ENCODE results near the gene USP37. TPM values are rescaled to one million over a fixed set of nuclear protein-coding genes. Genes with fewer than 3 reads are reported as not detected.

USP37 gene
- polyA plus RNA-seq, 1 of the 3 experiments (the other 2 are of a cell fraction): 0.95 TPM

GRCh38 chr2:218432676-218433365 lies 135.3 kb downstream of the USP37 start:
- POLR2A ChIA-PET: no interaction called here
- TF ChIP-seq CTCF (IDR thresholded peaks at IDR 0.05): no peak
- no peak for TF ChIP-seq TEAD4 (IDR thresholded peaks at IDR 0.05; ENCODE audit: borderline replicate concordance, insufficient read depth)
- no peak for TF ChIP-seq RXRA (IDR thresholded peaks at IDR 0.05; ENCODE audit: borderline replicate concordance, low read depth)
- no peak for TF ChIP-seq YY1 (IDR thresholded peaks at IDR 0.05; ENCODE audit: low read depth)
- no peak for TF ChIP-seq FOXM1 (IDR thresholded peaks at IDR 0.05; ENCODE audit: low read depth)
- no peak for TF ChIP-seq USF1 (IDR thresholded peaks at IDR 0.05; ENCODE audit: borderline replicate concordance, low read depth)
- TF ChIP-seq TCF12 (IDR thresholded peaks at IDR 0.05): no peak
- no peak for TF ChIP-seq MEF2A (IDR thresholded peaks at IDR 0.05; ENCODE audit: borderline replicate concordance, low read depth)
- no peak for TF ChIP-seq GABPA (IDR thresholded peaks at IDR 0.05; ENCODE audit: low read depth)
- no peak overlapping the region for H3K4me2 ChIP-seq
- 83% methylated on average over 8 of the region's 8 CpGs for WGBS (ENCODE audit: low lambda C conversion rate)
- H4K20me1 ChIP-seq (ENCODE audit: insufficient read depth): no peaks in the 10 kb centered on the region
- H3K9me2 ChIP-seq: no peaks in the 10 kb centered on the region
- no peak overlapping the region for H3K9ac ChIP-seq
- CTCF ChIA-PET: no interaction called here
- H3K79me2 ChIP-seq (ENCODE audit: insufficient read depth): no peaks in the 10 kb centered on the region
- H3K9me3 ChIP-seq: no peaks in the 10 kb centered on the region
- no peaks in the 10 kb centered on the region for H3F3A ChIP-seq (replicated peaks; ENCODE audit: insufficient read depth)
- no peak overlapping the region for H3K27ac ChIP-seq (ENCODE audit: low read depth in 2 of 2, low read length in 1 of 2)
- no peak overlapping the region for H3K4me3 ChIP-seq (ENCODE audit: low read depth in 2 of 2, low read length in 1 of 2)
- H3K36me3 ChIP-seq (replicated peaks in 1 of 2; ENCODE audit: control insufficient read depth in 1 of 2, insufficient read depth in 2 of 2, low read length in 1 of 2): no peaks in the 10 kb centered on the region
- no peak overlapping the region for H2AFZ ChIP-seq (ENCODE audit: low read depth)
- no peak for DNase-seq
- H3K27me3 ChIP-seq (ENCODE audit: insufficient read depth): no peaks in the 10 kb centered on the region; the same call in 1 of the 2 replicates
- H3K4me1 ChIP-seq (ENCODE audit: control insufficient read depth in 1 of 2, insufficient read depth in 2 of 2, low read depth in 1 of 2, low read length in 1 of 2): no peaks in the 10 kb centered on the region; a peak in 1 of 4 replicates

- H3K4me3 ChIP-seq (ENCODE audit: low read depth in 2 of 2, low read length in 1 of 2): no peak overlapping the region
- POLR2A ChIA-PET: no interaction called here
- no peak for TF ChIP-seq PBX3 (IDR thresholded peaks at IDR 0.05)
- no peak for TF ChIP-seq REST (IDR thresholded peaks at IDR 0.05; ENCODE audit: low read depth, low read length)
- TF ChIP-seq NFIC (IDR thresholded peaks at IDR 0.05; ENCODE audit: borderline replicate concordance): no peak
- no peak for TF ChIP-seq ZBTB33 (IDR thresholded peaks at IDR 0.05; ENCODE audit: borderline replicate concordance, low read depth)
- no peak for TF ChIP-seq MEF2A (IDR thresholded peaks at IDR 0.05; ENCODE audit: borderline replicate concordance, low read depth)
- no peak for TF ChIP-seq JUND (IDR thresholded peaks at IDR 0.05)
- TF ChIP-seq USF1 (IDR thresholded peaks at IDR 0.05; ENCODE audit: borderline replicate concordance, low read depth): no peak
- no peak for TF ChIP-seq EP300 (IDR thresholded peaks at IDR 0.05; ENCODE audit: borderline replicate concordance in 1 of 2, low read depth in 1 of 2, low read length in 1 of 2)
Observed at GRCh38 chr2:218431878-218432277, 136.3 kb downstream of the USP37 start.

More at GRCh38 chr2:218431878-218432277, 136.3 kb downstream of the USP37 start:
- no peaks in the 10 kb centered on the region for H3F3A ChIP-seq (replicated peaks; ENCODE audit: insufficient read depth)
- H3K9me3 ChIP-seq: no peaks in the 10 kb centered on the region
- no peaks in the 10 kb centered on the region for H3K9me2 ChIP-seq
- no peak overlapping the region for H3K9ac ChIP-seq
- H4K20me1 ChIP-seq (ENCODE audit: insufficient read depth): no peaks in the 10 kb centered on the region
- no peaks in the 10 kb centered on the region; the same call in 1 of the 2 replicates for H3K27me3 ChIP-seq (ENCODE audit: insufficient read depth)
- H3K4me1 ChIP-seq (ENCODE audit: control insufficient read depth in 1 of 2, insufficient read depth in 2 of 2, low read depth in 1 of 2, low read length in 1 of 2): no peaks in the 10 kb centered on the region; a peak in 1 of 4 replicates
- no peak overlapping the region for H3K27ac ChIP-seq (ENCODE audit: low read depth in 2 of 2, low read length in 1 of 2)
- H2AFZ ChIP-seq (ENCODE audit: low read depth): no peak overlapping the region
- no peaks in the 10 kb centered on the region for H3K79me2 ChIP-seq (ENCODE audit: insufficient read depth)
- WGBS (ENCODE audit: low lambda C conversion rate): 44% methylated on average over 5 of the region's 10 CpGs
- no peak for DNase-seq
- no peak overlapping the region for H3K4me2 ChIP-seq
- no peaks in the 10 kb centered on the region for H3K36me3 ChIP-seq (replicated peaks in 1 of 2; ENCODE audit: control insufficient read depth in 1 of 2, insufficient read depth in 2 of 2, low read length in 1 of 2)
- CTCF ChIA-PET: interaction anchor here (2.0 kb wide), 1 partner anchor 35 kb away, joined by 8 read pairs; no protein-coding TSS in a partner anchor
